GM12865 (cell line): ENCODE measurements around the gene ACOX2.

Experiments
- DNase-seq: peaks from one replicate; pipeline ENCODE4 v3.0.0; 2010; ENCODE audit warnings: low read depth
- H3K4me3 ChIP-seq: 2 replicates; pipeline ENCODE4 v1.5.1; 2011; ENCODE audit warnings: mild to moderate bottlenecking, low read depth, low read length, control low read depth
- CTCF ChIP-seq: IDR thresholded peaks from 2 replicates; pipeline ENCODE4 v1.5.1; 2011; ENCODE audit warnings: low read length, control low read depth, low read depth, inconsistent platforms; ENCODE audit not compliant: insufficient read depth; ENCODE audit errors: missing control alignments

ACOX2 gene

GRCh38 chr3:58463942-58464271 is 73.1 kb downstream of the ACOX2 start:
- H3K4me3 ChIP-seq = no peak overlapping the region
- no peak for TF ChIP-seq CTCF
- DNase-seq = no peak

- peak; percentile 86 for TF ChIP-seq CTCF
- peak; percentile 68 for DNase-seq
- H3K4me3 ChIP-seq = no peak overlapping the region
Measured at GRCh38 chr3:58463181-58463941, 73.6 kb downstream of the ACOX2 start.

GRCh38 chr3:58462829-58463180 is 74.2 kb downstream of the ACOX2 start:
- H3K4me3 ChIP-seq = no peak overlapping the region
- no peak for DNase-seq
- no peak for TF ChIP-seq CTCF

- no peak for DNase-seq
- no peak for TF ChIP-seq CTCF
- no peak overlapping the region for H3K4me3 ChIP-seq
Measured at GRCh38 chr3:58459160-58459559, 77.8 kb downstream of the ACOX2 start.
